ENCODE measurements around the gene NIT2. TPM values are rescaled to one million over a fixed set of nuclear protein-coding genes. Genes with fewer than 3 reads are reported as not detected.

NIT2 gene
- total and polyA plus RNA-seq, 9 of the 15 experiments (the other 6 are each of a cell fraction or from before 2014, with no cell fraction given), result 11.4 to 62.2 (median 22.1) TPM

DNA sequence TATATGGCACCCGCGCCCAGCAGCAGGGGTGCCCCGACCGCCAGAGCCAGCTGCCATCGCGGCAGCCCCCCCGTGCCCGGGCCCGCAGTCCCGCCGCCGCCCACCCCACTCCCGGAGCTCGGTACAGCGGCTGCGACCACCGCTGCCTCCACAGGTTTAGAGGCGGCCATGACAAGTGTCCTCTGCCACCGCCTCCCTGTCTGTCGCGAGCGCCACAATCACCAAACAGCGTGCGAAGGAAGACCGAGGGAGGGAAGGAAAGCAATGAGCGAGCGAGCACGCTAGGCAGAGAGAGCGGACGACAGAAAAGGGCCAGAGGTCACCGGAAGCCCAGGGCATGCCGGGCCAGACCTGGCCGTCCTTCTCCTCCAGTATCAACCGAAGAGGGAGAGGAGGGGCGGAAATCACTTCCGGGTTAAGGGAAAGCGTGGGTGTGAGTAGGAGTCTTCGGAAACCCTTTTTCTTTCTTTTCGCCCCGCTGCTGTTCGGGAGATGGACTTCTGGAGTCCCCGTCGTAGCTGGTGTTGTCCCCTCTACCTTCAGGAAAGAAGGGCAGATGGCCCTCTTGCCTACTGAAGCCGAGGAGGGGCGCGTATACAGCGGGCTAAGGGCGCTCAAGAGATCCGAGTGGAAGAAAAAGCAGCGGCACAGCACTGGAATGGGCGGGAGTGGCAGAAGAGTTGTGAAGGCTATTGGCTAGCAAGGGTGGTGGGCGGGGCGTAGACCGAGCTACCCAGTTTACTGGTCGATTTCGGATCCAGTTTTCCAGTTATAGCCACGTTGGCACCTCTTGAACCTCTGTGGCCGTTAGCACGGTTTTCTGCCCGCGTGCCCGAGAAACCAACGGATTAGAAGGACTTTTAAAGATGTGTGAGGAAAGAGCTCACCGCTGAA is 66.5 kb downstream of the NIT2 start, which contains the start of the genes LNP1 and TOMM70 (continued):
- TF ChIP-seq, protein P1, sequence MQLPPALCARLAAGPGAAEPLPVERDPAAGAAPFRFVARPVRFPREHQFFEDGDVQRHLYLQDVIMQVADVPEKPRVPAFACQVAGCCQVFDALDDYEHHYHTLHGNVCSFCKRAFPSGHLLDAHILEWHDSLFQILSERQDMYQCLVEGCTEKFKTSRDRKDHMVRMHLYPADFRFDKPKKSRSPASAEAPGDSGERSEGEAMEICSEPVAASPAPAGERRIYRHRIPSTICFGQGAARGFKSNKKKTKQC (CRISPR knock-in tag; IDR thresholded peaks at IDR 0.05), result 0 out of 2 replicates have a peak, but pooled peaks have one; percentile 53
- TF ChIP-seq, protein P2, sequence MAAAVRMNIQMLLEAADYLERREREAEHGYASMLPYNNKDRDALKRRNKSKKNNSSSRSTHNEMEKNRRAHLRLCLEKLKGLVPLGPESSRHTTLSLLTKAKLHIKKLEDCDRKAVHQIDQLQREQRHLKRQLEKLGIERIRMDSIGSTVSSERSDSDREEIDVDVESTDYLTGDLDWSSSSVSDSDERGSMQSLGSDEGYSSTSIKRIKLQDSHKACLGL (CRISPR knock-in tag; IDR thresholded peaks at IDR 0.05; ENCODE audit: borderline replicate concordance, poor library complexity, severe bottlenecking), result peak; percentile 76
- TF ChIP-seq SNIP1 (IDR thresholded peaks at IDR 0.05; ENCODE audit: low read depth), result no peak
- peak; percentile 97 for TF ChIP-seq GABPA (tag; conservative IDR thresholded peaks at IDR 0.05; ENCODE audit: low read depth)
- peak; percentile 93 for TF ChIP-seq RBBP5 (IDR thresholded peaks at IDR 0.05; ENCODE audit: borderline replicate concordance, insufficient read depth, low read length, poor library complexity, severe bottlenecking)
- TF ChIP-seq RB1 (IDR thresholded peaks at IDR 0.05; ENCODE audit: low read depth), result 0 out of 2 replicates have a peak, but pooled peaks have one; percentile 35
- TF ChIP-seq, protein P3, sequence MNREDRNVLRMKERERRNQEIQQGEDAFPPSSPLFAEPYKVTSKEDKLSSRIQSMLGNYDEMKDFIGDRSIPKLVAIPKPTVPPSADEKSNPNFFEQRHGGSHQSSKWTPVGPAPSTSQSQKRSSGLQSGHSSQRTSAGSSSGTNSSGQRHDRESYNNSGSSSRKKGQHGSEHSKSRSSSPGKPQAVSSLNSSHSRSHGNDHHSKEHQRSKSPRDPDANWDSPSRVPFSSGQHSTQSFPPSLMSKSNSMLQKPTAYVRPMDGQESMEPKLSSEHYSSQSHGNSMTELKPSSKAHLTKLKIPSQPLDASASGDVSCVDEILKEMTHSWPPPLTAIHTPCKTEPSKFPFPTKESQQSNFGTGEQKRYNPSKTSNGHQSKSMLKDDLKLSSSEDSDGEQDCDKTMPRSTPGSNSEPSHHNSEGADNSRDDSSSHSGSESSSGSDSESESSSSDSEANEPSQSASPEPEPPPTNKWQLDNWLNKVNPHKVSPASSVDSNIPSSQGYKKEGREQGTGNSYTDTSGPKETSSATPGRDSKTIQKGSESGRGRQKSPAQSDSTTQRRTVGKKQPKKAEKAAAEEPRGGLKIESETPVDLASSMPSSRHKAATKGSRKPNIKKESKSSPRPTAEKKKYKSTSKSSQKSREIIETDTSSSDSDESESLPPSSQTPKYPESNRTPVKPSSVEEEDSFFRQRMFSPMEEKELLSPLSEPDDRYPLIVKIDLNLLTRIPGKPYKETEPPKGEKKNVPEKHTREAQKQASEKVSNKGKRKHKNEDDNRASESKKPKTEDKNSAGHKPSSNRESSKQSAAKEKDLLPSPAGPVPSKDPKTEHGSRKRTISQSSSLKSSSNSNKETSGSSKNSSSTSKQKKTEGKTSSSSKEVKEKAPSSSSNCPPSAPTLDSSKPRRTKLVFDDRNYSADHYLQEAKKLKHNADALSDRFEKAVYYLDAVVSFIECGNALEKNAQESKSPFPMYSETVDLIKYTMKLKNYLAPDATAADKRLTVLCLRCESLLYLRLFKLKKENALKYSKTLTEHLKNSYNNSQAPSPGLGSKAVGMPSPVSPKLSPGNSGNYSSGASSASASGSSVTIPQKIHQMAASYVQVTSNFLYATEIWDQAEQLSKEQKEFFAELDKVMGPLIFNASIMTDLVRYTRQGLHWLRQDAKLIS (CRISPR knock-in tag; IDR thresholded peaks at IDR 0.05), result no peak
- TF ChIP-seq, protein P4, sequence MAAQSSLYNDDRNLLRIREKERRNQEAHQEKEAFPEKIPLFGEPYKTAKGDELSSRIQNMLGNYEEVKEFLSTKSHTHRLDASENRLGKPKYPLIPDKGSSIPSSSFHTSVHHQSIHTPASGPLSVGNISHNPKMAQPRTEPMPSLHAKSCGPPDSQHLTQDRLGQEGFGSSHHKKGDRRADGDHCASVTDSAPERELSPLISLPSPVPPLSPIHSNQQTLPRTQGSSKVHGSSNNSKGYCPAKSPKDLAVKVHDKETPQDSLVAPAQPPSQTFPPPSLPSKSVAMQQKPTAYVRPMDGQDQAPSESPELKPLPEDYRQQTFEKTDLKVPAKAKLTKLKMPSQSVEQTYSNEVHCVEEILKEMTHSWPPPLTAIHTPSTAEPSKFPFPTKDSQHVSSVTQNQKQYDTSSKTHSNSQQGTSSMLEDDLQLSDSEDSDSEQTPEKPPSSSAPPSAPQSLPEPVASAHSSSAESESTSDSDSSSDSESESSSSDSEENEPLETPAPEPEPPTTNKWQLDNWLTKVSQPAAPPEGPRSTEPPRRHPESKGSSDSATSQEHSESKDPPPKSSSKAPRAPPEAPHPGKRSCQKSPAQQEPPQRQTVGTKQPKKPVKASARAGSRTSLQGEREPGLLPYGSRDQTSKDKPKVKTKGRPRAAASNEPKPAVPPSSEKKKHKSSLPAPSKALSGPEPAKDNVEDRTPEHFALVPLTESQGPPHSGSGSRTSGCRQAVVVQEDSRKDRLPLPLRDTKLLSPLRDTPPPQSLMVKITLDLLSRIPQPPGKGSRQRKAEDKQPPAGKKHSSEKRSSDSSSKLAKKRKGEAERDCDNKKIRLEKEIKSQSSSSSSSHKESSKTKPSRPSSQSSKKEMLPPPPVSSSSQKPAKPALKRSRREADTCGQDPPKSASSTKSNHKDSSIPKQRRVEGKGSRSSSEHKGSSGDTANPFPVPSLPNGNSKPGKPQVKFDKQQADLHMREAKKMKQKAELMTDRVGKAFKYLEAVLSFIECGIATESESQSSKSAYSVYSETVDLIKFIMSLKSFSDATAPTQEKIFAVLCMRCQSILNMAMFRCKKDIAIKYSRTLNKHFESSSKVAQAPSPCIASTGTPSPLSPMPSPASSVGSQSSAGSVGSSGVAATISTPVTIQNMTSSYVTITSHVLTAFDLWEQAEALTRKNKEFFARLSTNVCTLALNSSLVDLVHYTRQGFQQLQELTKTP (IDR thresholded peaks at IDR 0.05; ENCODE audit: low read depth in 1 of 2, partially characterized antibody in 2 of 2), result peak; percentile 18 to 38
- no peak for TF ChIP-seq COPS2 (conservative IDR thresholded peaks at IDR 0.05)
- TF ChIP-seq YBX1 (IDR thresholded peaks at IDR 0.05), result no peak
- peak; percentile 63 for TF ChIP-seq ZFX (CRISPR knock-in tag; IDR thresholded peaks at IDR 0.05)
- no peak for TF ChIP-seq PTBP1 (IDR thresholded peaks at IDR 0.05; ENCODE audit: low read depth, low read length)
- TF ChIP-seq MECOM (CRISPR knock-in tag; IDR thresholded peaks at IDR 0.05), result no peak
- TF ChIP-seq TAL1 (IDR thresholded peaks at IDR 0.05), result no peak
- TF ChIP-seq ZNF586 (CRISPR knock-in tag; conservative IDR thresholded peaks at IDR 0.05), result no peak
- TF ChIP-seq ZNF143 (CRISPR knock-in tag; IDR thresholded peaks at IDR 0.05), result peak; percentile 74
